Caco-2 (cell line): ENCODE data around the gene RAPGEF2. TPM values are rescaled to one million over a fixed set of nuclear protein-coding genes. Genes with fewer than 3 reads are reported as not detected.
A peak's percentile ranks its signal among the peaks of the same experiment; 100 is the strongest.

Experiments used
- BruUV-seq: library from RNA; stranded (reverse); fragments of 400-500 nt; replicated peaks from 2 replicates; lab custom pipeline; 2021; lab: Mats Ljungman, UMichigan
- CTCF ChIA-PET: fragments of 300-600 bp; sonication (Branson Sonifier 250); formaldehyde crosslinking; loops from one replicate; lab custom pipeline; 2022; ENCODE audit warnings: antibody characterized with exemption; lab: Charles Lee
- POLR2A ChIA-PET: fragments of 300-600 bp; sonication (Branson Sonifier 250); formaldehyde crosslinking; loops from one replicate; lab custom pipeline; 2022; ENCODE audit warnings: antibody characterized with exemption; lab: Charles Lee
- DNase-seq, 2 experiments: peaks; one replicate each; pipeline versions ENCODE4 v3.0.0 to v3.0.0-alpha.2; 2020 to 2022
- H3K27me3 ChIP-seq: replicated peaks from 2 replicates; pipeline ENCODE4 v1.6.0; 2011; ENCODE audit warnings: low read length; ENCODE audit not compliant: control insufficient read depth, insufficient read depth
- H3K36me3 ChIP-seq: 2 replicates; pipeline ENCODE4 v1.5.1; 2011; ENCODE audit warnings: low read length; ENCODE audit not compliant: control insufficient read depth, insufficient read depth
- H3K4me1 ChIP-seq: fragments of 250-450 bp; sonication (Bioruptor Pico); 2 replicates; pipeline ENCODE4 v1.5.1; 2020; ENCODE audit warnings: mild to moderate bottlenecking
- H3K4me3 ChIP-seq: 2 replicates; pipeline ENCODE4 v1.5.1; 2011; ENCODE audit warnings: low read depth, mild to moderate bottlenecking, control low read depth, low read length
- H3K9me3 ChIP-seq: fragments of 250-450 bp; sonication (Bioruptor Pico); 2 replicates; pipeline ENCODE4 v1.5.1; 2020; ENCODE audit warnings: mild to moderate bottlenecking, moderate library complexity
- H3K27ac Mint-ChIP-seq: one replicate; pipeline ENCODE4 v1.8.0; 2022; ENCODE audit warnings: mixed read lengths; ENCODE audit not compliant: unreplicated experiment
- H3K27me3 Mint-ChIP-seq: one replicate; pipeline ENCODE4 v1.8.0; 2022; ENCODE audit warnings: mixed read lengths; ENCODE audit not compliant: insufficient read depth, unreplicated experiment
- H3K36me3 Mint-ChIP-seq: one replicate; pipeline ENCODE4 v1.8.0; 2022; ENCODE audit warnings: mild to moderate bottlenecking, mixed read lengths; ENCODE audit not compliant: insufficient read depth, unreplicated experiment
- H3K4me1 Mint-ChIP-seq: one replicate; pipeline ENCODE4 v1.8.0; 2022; ENCODE audit warnings: low read depth, mixed read lengths; ENCODE audit not compliant: unreplicated experiment
- H3K4me3 Mint-ChIP-seq: one replicate; pipeline ENCODE4 v1.8.0; 2022; ENCODE audit warnings: mild to moderate bottlenecking, moderate library complexity, mixed read lengths; ENCODE audit not compliant: unreplicated experiment
- H3K9me3 Mint-ChIP-seq: one replicate; pipeline ENCODE4 v1.8.0; 2022; ENCODE audit warnings: mixed read lengths; ENCODE audit not compliant: unreplicated experiment
- intact Hi-C: fragments of 100-400 bp; cut with micrococcal nuclease; formaldehyde crosslinking; loops from one replicate; pipeline ENCODE4 v1.10.0; 2022; ENCODE audit not compliant: unreplicated experiment
- total RNA-seq: library from RNA; stranded (reverse); gene quantifications from 2 replicates; pipeline ENCODE4 v1.2.3, GENCODE V29; 2022
- TF ChIP-seq, protein P1 (sequence below), 2 experiments: fragments of 200-600 bp in 1 of 2; IDR thresholded peaks; 1 replicate in 1 of 2; 2 replicates in 1 of 2; pipeline versions ENCODE4 v1.5.1 to v1.8.0; 2011 to 2022; ENCODE audit warnings: antibody characterized with exemption in 1 of 2, control low read depth in 1 of 2, inconsistent platforms in 1 of 2, low read depth in 1 of 2, low read length in 1 of 2, mild to moderate bottlenecking in 1 of 2, moderate library complexity in 1 of 2; ENCODE audit not compliant: insufficient read depth in 1 of 2, severe bottlenecking in 1 of 2, unreplicated experiment in 1 of 2

The RAPGEF2 gene
- total RNA-seq, 1 experiment from 2014 or later = 67.6 TPM

GRCh38 chr4:159106636-159107035 is 3.8 kb downstream of the RAPGEF2 start:
- H3K27ac Mint-ChIP-seq = peak overlapping the region; percentile 33

GRCh38 chr4:159107203-159107925 is 4.5 kb downstream of the RAPGEF2 start:
- intact Hi-C loops = no loop called here
- no peaks in the 10 kb centered on the region for H3K9me3 ChIP-seq

More at GRCh38 chr4:159106636-159107035, 3.8 kb downstream of the RAPGEF2 start:
- no peaks in the 10 kb centered on the region for H3K27me3 Mint-ChIP-seq
- no peaks in the 10 kb centered on the region for H3K27me3 ChIP-seq
- TF ChIP-seq, protein P1, sequence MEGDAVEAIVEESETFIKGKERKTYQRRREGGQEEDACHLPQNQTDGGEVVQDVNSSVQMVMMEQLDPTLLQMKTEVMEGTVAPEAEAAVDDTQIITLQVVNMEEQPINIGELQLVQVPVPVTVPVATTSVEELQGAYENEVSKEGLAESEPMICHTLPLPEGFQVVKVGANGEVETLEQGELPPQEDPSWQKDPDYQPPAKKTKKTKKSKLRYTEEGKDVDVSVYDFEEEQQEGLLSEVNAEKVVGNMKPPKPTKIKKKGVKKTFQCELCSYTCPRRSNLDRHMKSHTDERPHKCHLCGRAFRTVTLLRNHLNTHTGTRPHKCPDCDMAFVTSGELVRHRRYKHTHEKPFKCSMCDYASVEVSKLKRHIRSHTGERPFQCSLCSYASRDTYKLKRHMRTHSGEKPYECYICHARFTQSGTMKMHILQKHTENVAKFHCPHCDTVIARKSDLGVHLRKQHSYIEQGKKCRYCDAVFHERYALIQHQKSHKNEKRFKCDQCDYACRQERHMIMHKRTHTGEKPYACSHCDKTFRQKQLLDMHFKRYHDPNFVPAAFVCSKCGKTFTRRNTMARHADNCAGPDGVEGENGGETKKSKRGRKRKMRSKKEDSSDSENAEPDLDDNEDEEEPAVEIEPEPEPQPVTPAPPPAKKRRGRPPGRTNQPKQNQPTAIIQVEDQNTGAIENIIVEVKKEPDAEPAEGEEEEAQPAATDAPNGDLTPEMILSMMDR (IDR thresholded peaks at IDR 0.05; ENCODE audit: insufficient read depth in 1 of 2, low read depth in 1 of 2, low read length in 1 of 2, severe bottlenecking in 1 of 2, unreplicated experiment in 1 of 2) = no peak
- DNase-seq = no peak
- peak overlapping the region; percentile 99 for H3K4me3 Mint-ChIP-seq
- ChIA-PET CTCF (interaction anchor here (0.6 to 1.4 kb wide), 2 partner anchors 96 to 396 kb away, joined by 3 to 4 read pairs; no protein-coding TSS in a partner anchor), POLR2A (no interaction called here)
- H3K4me3 ChIP-seq = no peak overlapping the region
- no TSS peak for BruUV-seq
- H3K4me1 Mint-ChIP-seq = peaks cover 30% of the 10 kb centered on the region
- no peaks in the 10 kb centered on the region for H3K9me3 ChIP-seq
- H3K4me1 ChIP-seq = peaks cover 16% of the 10 kb centered on the region
- peaks cover 39% of the 10 kb centered on the region for H3K36me3 Mint-ChIP-seq
- no peaks in the 10 kb centered on the region for H3K9me3 Mint-ChIP-seq
- intact Hi-C loops = no loop called here
- no peaks in the 10 kb centered on the region for H3K36me3 ChIP-seq

DNA sequence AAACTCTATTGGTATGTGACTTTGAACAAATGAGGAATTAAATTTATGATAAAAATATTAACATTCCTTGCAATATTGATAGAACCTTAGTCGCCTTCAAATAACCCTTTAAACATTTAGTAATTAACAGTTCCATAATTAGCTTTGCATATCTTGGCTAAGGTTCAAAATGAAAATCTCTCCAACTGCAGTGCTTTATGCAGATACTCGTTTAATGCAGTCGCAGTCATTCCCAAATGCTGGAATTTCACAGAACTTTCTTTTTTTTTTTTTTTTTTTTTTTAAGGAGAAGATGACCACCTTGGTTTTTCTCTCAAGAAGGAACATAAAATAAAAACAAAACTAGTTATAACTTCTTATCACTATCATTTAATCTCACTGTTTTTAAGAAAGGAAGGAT is 5.2 kb downstream of the RAPGEF2 start:
- Mint-ChIP-seq H3K4me3 (no peak overlapping the region), H3K4me1 (peaks cover 37% of the 10 kb centered on the region), H3K9me3 (no peaks in the 10 kb centered on the region), H3K36me3 (peaks cover 38% of the 10 kb centered on the region), H3K27me3 (no peaks in the 10 kb centered on the region), H3K27ac (peak overlapping the region; percentile 53)
- no TSS peak for BruUV-seq
- Histone ChIP-seq H3K4me1 (peaks cover 11% of the 10 kb centered on the region), H3K36me3 (no peaks in the 10 kb centered on the region), H3K27me3 (no peaks in the 10 kb centered on the region), H3K9me3 (no peaks in the 10 kb centered on the region), H3K4me3 (no peak overlapping the region)
- ChIA-PET POLR2A (interaction anchor here (0.7 kb wide), 1 partner anchor 312 kb away, joined by 6 read pairs; no protein-coding TSS in a partner anchor), CTCF (no interaction called here)
- TF ChIP-seq, protein P1 (IDR thresholded peaks at IDR 0.05; ENCODE audit: insufficient read depth in 1 of 2, low read depth in 1 of 2, low read length in 1 of 2, severe bottlenecking in 1 of 2, unreplicated experiment in 1 of 2) = no peak
- DNase-seq = no peak
- intact Hi-C loops = no loop called here

More at GRCh38 chr4:159107203-159107925, 4.5 kb downstream of the RAPGEF2 start:
- H3K4me1 ChIP-seq = peaks cover 11% of the 10 kb centered on the region
- no TSS peak for BruUV-seq
- H3K4me3 Mint-ChIP-seq = peak overlapping the region; percentile 99
- H3K27me3 Mint-ChIP-seq = no peaks in the 10 kb centered on the region
- peaks cover 39% of the 10 kb centered on the region for H3K36me3 Mint-ChIP-seq
- no peak for DNase-seq
- TF ChIP-seq, protein P1 (IDR thresholded peaks at IDR 0.05; ENCODE audit: insufficient read depth in 1 of 2, low read depth in 1 of 2, low read length in 1 of 2, severe bottlenecking in 1 of 2, unreplicated experiment in 1 of 2) = no peak
- peak overlapping the region; percentile 33 for H3K27ac Mint-ChIP-seq
- no peak overlapping the region for H3K4me3 ChIP-seq
- no peaks in the 10 kb centered on the region for H3K36me3 ChIP-seq
- POLR2A ChIA-PET = interaction anchor here (0.5 kb wide), 1 partner anchor 34 kb away, joined by 3 read pairs; no protein-coding TSS in a partner anchor
- CTCF ChIA-PET = interaction anchor here (0.6 to 1.4 kb wide), 2 partner anchors 96 to 397 kb away, joined by 3 to 4 read pairs; no protein-coding TSS in a partner anchor
- H3K4me1 Mint-ChIP-seq = peaks cover 36% of the 10 kb centered on the region
- H3K27me3 ChIP-seq = no peaks in the 10 kb centered on the region
- no peaks in the 10 kb centered on the region for H3K9me3 Mint-ChIP-seq
